Hindlimb muscle (tissue), 1 donor: ENCODE data around the gene FLNC. TPM values are rescaled to one million over a fixed set of nuclear protein-coding genes. Genes with fewer than 3 reads are reported as not detected.

Experiments
- DNase-seq: peaks from one replicate; pipeline ENCODE4 v3.0.0-alpha.2; 2013
- polyA plus RNA-seq: library from polyadenylated mRNA; unstranded; fragments of 120-200 nt; gene quantifications from one replicate; pipeline ENCODE4 v1.2.1, GENCODE V29; 2013; ENCODE audit not compliant: insufficient read length

The FLNC gene
- polyA plus RNA-seq, 1 donor, result 823 TPM

DNA sequence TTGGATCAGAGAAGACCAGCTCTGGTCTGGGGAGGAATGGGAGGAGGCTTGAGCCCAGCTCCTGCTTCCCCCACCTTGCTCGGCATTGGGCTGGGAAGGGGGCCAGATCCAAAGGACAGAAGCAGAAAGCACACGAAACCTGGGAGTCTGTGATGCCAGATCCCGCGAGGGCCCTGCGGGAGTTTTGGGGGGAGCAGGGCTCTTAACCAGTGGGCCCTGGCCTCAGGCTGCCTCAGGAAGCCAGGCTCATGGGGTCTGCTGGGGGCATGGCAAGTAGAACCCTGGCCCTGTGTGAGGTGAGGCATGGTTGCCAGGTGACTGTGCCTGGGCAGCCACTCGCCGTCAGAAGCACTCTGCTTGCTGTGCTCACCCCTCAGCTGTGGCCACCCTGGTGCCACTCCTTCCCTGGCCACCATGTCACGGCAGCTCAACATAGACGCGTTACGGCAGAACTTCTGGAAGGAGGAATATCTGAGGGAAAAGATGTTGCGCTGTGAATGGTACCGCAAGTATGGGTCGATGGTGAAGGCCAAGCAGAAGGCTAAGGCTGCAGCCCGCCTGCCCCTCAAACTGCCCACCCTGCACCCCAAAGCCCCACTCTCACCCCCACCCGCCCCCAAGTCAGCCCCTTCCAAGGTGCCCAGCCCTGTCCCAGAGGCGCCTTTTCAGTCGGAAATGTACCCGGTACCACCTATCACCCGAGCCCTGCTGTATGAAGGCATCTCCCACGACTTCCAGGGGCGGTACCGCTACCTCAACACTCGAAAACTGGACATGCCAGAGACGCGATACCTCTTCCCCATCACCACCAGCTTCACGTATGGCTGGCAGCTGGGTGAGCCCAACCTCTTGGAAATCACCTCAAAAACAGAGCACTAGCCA is 36.0 kb downstream of the FLNC start:
- no peak for DNase-seq

DNA sequence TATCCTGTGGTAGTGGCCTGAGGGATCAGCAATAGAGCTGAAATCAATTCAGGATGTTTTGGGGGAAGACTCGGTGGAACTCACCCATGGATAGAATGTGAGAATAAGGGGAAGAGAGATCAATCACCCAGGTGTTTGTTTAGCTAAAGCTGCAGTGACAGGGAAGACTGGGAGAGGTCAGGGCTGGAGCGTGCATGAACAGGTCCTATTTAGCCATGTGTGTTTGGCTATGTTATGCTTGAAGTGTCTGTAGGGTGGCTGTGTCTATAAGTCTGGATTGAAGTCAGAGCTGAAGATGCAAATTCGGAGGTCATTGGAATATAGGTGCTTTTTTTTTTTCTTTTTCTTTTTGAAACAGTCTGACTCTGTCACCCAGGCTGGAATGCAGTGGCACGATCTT is 37.0 kb downstream of the FLNC start:
- no peak for DNase-seq

DNA sequence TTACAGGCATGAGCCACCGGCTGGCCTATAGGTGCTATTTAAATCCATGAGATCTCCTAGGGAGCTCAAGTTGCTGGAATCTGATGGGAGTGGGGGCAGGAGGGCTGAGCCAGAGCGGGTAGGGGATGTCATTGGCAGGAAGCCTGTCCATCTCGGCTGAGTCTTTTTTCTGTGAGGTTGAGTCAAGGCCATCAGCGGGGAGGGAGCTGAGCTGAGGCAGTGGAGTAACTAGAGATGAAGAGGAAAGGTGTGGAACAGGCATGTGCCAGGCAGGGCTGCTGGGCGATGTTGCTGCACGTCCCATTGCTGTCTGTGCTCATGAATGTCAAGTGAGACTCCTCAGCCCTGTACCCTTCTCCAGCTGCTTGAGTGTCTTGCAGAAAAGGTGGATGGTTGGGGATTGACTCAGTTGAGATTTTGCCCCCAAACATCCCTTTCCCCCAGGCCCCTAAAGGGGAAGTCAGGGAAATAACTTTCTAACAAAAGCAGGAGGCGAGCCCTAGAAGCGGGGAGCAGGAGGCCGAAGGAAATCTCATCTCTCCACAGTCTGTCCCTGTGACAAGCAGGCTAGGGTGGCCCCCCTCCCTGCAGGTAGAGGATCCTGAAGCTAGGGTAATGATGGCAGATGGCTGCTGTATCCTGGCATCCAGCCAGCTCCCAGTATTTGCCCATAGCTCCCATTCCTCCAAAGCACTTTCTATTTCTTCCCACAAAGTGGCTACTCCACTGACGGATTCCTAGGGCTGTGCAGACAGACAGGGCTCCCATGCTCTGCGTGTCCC is 37.8 kb downstream of the FLNC start:
- no peak for DNase-seq

DNA sequence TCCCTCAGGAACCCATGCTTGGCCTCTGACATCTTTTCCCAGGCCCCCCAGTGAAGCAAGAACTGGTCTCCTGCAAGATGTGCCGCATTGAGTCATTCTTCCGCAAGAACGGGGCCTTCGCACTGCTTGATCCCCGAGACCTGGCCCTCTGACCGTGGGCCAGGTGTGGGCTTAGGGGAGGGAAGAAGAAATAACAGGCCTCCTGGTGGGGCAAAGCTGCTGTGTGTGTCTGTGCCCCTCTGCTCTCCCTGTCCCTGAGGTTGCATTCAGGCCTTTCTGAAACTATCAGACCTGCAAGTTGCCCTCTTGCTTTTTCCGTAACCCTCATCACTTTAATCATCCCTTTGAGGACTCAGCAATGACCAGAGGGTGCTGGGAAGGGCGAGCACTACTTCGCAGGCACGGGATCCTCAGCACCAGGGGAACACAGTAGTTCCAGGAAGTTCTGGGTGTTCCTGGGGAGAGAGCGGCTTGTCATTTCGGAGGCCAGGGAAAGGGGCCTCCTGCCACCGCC is 38.5 kb downstream of the FLNC start:
- no peak for DNase-seq

DNA sequence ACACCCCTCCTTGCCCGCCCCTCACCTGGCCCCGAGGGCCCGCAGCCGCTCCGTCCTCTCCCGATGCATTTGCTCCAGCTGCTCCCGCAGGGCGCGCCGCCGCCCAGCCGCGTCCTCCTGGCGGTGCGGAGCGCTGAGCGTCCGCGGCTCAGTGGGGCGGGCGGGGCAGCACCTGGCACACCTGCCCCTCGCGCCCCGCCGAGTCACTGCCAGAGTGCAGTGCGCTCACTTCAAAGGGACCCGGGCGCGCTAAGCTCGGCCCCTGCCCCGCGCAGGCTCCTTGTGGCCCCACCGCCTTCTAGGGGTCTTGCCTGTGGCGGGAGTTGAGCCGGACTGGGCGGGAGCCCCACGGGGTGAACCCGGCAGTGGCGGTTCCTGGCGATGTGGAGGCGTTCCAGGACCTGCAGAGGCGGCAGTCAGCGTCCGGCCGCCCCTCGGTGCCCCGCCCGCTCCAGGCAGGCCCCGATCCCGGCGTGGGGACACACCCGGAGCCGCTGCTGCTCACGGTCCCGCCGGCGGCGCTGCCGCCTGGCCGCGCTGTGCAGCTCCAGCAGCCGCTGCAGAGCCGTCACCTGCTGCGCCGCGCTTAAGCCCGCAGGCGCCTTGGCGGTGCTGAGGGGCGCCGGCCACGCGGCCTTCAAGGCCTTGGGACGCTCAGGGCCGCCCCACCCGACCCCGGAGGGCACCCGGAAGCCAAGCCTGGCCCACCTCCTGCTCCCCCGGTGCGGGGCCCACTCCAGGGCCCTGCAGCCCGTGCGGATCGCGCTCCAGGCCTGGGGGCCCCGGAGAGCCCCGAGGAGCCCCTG is 39.1 kb downstream of the FLNC start:
- DNase-seq, result peak; percentile 67

DNA sequence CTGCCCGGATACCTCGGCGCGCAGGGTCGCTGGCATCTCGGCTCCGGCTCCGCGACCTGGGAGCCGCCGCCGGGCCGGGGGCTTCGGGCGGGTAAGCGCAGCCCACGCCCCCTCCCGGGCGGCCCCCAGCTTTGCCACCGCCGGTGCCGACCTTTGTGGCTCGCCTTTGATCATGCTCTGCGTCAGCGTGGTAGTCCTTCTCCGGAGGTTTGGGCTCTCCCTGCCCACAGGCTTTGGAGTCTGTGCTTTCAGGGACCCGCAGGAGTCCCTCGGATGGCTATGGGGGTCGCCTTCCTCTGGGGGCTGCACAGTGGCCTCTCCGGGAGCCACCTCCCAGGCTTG is 39.7 kb downstream of the FLNC start:
- DNase-seq, result no peak

DNA sequence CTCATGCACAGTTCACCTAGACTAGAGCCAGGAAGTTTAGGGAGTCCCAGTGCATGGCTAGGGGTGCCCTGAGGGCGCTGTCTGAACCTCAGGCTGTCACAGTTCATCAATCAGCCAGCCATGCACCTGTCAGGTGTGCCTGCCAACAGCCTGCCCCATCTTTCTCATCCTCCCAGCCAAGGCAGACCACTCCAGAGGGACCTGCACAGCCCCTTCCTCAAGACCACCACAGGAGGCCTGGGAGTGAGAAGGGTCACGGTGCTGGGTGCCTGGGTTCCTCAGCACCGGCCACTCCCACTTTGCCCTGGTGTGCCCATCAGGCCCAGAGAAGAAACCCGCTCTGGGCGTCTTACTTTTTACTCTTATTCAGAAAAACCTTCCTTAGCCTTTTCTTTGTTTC is 40.8 kb downstream of the FLNC start:
- DNase-seq, result no peak

DNA sequence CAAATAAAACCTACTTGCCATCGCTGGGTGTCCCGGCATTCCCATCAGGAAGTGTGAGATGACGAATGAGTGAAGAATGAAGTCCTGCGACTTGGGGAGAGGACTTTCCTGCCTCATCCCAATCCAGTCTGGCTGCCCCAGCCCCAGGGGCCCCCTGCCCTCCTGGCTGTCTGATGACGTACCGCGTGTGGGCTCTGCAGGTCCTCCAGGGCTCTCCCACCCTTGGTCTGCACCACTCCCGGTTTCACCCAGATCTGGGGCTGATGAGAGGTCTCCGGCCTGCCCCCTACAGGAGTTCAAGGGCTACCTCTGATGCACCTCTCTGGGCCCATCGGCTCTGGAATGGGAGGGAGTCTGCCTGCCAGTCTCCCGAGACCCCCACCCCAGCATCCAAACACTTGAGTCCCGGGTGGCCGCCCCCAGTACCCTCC is 42.2 kb downstream of the FLNC start:
- DNase-seq, result no peak

DNA sequence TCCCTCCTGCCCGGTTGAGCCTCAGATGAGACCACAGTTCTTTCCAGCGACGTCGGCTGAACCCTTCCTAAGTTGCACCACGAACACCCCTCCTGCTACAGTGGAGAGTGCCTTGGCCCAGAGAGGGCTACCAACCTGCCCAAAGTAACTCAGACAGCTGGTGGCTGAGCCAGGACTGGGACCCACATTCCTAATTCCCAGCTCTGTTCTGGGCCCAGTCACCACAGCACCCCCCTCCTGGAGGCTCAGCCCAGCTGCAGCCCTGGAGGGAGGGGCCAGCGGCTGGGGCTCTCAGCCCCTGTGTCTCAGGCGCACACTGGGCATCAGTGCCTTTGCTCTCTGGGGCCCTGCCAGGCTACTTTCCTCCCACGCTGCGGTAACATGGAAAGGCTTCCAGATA is 43.0 kb downstream of the FLNC start:
- no peak for DNase-seq

DNA sequence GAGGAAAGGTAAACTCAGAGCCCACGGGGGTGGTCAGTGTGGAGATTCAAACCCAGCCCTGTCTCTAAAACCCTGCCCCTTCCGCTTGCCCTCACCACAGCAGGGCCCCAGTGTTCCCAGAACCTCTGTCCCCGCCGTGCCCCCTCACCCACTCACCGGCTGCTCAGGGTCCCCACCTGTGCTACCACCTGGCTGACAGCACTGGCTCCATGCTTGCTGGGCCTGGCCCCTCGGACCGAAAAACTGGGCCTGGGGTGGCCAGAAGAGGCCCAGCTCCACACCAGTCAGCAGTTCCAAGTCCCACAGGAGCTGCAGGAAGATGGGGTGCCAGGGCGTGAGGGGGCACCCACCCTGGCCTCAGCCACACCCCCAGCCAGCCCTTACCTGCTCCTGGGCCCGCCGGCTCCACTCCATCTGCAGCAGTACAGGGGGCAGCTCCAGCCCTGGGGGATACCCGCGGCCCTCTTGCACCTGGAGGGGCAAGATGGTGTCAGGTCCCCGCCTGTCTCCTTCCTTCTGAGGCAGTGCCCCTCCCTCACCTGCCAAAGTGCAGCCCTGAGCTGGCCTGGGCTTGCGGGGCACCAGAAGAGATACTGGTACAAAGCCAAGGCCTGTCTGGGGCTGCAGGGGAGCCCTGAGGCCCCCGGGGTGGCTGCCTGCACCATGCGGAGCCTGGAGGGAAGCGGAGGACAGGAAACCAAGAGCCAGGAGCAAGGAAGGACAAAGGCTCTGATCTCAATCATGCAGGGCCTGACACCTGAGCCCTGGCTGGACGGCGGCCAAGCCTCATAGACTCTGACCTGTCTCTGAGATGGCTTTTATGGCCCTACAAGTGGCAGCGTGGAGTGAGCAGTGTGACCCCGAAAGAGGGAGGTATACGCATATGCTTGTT is 44.2 kb downstream of the FLNC start:
- no peak for DNase-seq

DNA sequence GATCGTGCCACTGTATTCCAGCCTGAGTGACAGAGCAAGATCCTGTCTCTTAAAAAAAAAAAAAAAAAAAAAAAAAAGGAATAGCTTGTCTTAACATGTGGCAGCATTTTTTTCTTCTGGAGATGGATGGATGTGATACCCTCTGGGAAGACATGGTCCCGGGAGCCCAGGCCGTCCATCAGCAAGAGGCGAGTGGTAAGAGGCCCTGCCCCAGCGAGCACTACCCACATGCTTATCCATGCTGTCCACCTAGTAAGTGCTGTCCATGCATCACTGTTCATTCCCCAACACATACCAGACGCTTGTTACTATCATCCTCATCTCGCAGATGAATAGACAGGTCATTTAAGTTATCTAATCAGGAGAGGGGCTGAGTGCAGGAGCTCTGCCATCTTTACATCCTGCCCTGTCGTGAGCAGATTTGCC is 45.3 kb downstream of the FLNC start:
- DNase-seq, result no peak

DNA sequence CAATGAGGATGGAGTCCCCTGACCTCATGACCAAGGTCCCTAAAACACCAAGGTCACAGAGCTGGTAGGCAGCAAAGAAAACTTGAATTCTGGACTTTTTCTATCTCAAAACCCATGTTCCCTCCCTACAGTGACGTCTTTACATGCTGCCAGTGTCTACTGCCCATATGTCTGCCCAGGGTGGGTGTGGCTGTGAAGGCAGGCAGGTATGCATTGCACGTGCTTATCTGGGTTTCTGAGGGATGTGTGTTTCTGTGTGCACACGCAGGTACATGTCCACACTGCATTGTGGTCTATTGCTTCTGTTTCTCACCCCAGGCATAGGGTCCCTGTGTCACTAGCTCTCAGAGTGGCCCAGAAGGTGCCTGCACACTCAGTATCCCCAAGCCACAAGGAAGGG is 45.9 kb downstream of the FLNC start:
- DNase-seq, result no peak

DNA sequence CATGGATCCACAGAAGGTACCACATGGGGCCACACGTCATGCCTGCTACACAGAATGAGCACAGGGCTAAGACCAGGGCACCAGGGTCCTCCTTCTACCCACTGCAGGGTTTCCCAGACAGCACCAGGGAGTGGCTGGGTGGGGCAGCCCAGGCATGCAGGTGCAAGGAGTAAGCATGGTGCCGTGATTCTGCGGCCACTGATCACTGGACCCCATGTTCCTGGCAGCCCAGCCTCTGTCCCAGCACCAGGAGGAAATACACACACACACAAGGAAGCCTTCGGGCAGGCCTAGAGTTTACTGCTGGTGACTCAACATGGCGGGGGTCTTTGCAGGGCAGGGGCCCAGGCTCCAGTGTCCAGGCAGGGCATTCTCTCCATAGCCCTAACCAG is 46.4 kb downstream of the FLNC start:
- DNase-seq, result no peak

DNA sequence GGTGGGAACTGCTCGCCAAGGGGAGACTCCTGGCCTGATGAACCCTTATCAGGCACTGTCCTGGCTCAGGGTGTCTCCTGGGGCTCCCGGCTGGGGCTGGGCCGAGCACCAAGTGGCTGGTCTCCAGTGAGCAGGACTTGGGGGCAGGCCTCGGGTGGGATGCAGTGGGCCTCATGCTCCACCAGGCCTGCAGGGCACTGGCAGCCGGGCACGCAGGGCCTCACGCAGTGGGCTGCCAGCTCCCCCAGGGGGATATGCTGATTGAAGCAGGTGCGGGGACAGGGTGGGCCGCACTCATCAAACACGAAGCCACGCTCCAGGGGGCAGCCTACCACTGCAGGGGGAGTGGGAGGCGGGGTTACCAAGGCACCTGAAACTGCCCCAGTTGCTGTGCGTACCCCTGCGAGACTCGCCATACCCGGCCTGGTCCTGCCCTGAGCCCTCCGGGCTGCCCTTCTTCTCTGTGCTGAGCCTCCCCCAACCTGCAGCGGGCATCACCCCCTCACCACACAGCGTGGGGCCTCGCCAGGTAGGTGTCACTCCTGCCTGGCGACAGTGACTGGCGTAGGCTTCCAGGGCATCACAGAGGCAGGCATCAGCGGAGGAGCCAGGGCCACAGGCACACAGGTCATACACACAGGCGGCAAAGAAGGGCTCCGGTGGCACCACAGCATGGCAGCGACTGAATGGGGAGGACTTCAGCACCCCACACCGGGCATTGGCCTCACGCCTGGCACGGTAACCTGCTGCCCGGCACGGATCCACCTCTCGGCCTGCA is 47.0 kb downstream of the FLNC start:
- DNase-seq, result no peak

DNA sequence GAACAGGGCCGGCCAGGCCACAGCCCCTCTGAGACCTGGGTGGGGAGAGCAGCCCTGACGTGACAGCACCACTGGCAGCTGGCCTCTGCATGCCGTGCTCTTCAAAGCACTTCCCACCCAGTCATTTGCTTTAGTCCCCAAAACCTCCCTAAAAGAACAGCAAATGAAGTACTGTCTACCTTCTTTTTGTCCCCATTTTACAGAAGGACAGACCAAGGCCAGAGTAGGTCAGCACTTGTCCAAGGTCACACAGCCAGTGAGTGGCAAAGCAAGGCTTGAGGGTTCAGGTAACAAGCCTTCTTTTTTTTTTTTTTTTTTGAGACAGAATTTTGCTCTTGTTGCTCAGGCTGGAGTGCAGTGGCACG is 47.5 kb downstream of the FLNC start:
- DNase-seq, result no peak

DNA sequence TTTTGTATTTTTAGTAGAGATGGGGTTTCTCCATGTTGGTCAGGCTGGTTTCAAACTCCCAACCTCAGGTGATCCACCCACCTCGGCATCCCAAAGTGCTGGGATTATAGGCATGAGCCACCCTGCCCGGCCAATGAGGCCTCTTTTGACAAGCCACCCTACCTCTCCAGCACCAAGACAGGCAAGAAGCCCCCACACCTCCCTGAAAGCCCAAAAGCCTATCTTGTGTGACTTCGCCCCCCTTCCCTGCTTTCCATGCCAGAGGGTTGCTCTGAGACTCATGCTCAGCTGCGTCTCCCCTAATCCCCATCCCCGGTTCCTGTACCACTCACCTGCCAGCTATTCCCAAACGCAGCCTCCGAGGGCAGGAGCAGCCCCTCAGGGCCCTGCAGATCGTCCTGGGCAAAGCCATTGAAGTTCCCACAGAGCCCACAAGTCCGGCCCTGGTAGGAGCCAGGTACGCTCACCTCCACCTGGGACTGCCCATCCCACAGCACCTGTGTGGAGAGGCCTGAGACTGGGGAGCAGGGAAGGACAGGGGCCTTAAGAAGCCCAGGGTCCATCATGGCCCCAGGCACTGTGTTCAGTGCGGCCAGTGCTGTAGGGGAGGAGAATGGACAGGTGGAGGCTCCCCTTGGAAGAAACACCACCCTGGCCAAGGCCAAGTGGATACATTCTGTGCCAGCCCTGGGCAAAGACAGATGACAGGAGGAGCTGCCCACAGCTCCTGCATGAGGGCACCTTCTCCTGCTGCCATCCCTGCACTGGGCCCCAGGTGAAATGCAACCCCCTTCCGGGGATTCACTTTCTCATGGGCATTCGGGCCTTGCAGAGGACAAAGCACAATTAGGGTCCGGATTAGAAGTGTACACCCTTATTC is 48.3 kb downstream of the FLNC start:
- no peak for DNase-seq

DNA sequence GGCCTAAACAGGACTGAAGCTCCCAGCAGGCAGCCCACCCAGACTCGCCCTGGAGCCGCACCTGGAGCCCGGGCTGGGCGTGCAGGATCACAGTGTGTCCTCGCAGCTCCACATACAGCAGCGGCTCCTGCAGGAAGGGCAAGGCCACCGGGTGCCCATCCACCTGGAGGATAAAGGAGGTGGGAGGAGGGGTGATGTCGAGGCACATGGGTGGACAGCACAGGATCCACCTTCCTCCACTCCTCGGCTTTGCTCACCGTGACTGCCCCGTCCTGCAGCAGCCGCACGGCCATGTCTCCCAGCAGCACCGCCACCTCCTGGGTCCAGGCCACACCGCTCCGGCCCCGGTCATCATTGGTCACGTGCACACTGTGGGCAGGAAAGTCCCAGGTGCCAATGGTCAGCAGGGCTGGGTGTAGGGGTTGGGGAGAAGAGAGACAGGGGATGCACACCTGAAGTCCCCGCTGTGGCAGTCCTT is 49.3 kb downstream of the FLNC start:
- DNase-seq, result no peak

DNA sequence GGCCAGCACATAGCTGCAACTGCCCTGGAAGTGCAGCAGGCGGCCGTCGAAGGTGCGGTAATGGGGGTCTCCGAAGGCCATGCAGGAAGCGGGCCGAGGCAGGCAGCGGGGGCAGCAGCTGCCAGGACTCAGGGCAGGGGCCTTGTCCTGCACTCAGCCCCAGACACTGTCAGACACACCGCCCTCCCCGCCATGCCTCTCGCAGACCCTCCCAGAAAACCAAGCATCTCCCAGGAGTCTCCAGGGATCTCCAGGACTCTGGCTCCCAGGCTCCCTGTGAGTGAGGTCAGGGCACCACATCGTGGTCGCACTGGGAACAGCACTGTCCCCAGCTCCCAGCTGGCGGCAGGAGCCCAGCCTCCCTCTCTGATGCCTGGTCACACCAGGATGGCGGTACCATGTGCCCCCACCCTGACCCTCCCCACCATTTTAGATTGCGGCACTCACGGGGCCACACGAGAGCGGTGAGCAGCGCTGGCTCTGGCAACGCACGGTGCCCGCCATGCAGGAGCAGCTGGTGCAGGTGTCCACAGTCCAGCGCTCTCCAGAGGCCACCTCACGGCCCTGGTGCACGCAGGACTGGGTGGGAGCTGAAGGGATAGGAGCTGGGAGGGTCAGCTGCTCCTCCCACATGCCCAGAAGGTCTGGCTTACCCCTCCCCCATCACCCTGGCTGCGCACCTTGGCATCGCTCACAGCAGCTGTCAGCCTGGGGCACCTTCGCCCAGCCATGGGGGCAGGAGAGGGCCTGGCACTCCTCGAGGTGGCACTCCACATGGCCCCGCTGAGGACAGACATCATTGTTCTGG is 49.9 kb downstream of the FLNC start:
- DNase-seq, result peak; percentile 63
